Activated CD8-positive, alpha-beta memory T cell treated with anti-CD3 and anti-CD28 coated beads, Interleukin-2, amount 50 U/mL, for 1 hour (primary cell): Measurements from ENCODE around the gene TUBG2.

Source experiments
- DNase-seq: peaks from one replicate; pipeline ENCODE4 v3.0.0-alpha.2; 2020; ENCODE audit errors: extremely low read depth

TUBG2 gene

DNA sequence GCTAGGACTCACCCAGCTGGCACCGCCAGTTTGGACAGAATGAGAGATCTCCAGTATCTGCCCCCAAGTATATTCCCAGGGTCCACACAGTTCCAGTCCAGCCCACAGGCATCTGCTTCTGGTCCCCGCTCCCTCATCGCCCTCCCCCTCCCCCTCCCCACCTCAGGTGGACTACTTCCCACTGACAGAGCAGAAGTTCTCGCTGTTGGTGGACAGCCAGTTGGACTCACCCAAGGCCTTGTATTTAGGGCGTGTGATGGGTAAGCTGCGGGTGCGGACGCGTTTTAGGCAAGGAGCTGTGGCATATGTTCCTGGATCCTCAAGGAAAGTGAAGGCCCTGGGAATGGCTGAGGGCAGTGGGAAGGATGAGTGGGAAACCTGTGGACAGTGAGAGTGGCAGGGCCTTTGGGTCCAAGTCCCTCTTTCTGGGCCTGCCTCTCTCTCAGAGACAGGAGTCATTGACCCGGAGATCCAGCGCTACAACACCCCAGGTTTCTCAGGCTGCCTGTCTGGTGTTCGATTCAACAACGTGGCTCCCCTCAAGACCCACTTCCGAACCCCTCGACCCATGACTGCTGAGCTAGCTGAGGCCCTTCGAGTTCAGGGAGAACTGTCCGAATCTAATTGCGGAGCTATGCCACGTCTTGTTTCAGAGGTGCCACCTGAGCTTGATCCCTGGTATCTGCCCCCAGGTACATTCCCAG, 38.2 kb downstream of the TUBG2 start:
- DNase-seq, result no peak

DNA sequence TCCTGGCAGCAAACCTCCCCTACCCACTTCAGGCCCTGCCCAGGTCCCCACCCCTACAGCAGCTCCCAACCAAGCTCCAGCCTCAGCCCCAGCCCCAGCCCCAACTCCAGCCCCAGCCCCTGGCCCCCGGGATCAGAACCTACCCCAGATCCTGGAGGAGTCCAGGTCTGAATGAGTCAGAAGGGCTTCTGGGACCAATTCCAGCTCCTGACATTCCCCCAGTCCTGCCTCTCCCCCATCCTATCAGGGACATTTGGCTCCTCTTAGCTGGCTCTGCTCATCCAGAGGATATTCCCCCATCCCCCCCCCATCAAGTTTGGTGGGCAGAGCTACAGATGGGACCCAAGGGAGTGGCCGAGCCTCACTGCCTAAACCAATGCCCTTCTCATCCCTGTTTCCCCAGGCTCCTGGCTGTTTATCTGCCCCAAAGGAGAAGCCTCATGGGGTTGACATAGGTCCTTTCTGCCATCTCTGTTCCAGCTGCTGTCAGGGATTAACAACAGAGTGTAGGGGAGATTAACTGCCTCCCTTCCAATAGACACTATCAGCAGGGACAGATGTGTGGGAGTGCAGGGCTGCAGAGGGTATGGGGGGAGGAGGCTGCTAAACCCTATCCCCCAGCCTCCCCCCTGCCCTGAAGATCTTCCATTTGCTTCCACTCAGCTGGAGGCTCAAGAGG, 39.8 kb downstream of the TUBG2 start:
- DNase-seq, result no peak

DNA sequence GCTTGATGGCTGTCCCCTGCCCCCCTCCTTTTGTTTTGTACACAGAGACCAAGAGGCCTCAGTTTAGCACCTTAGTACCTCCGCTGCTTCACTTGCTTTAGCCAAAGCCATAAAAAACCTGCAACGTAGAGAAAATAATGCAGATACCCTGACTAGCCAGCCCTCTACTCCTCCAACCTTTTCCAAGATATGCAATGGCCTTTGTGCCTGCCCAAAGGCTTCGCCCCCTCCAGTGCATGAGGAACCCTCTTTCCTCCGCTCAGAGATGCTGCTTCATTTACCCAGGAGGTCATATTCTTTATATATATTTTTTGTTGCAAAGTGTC, 40.3 kb downstream of the TUBG2 start:
- no peak for DNase-seq

GRCh38 chr17:42700586-42701289, 41.7 kb downstream of the TUBG2 start:
- DNase-seq, result no peak

DNA sequence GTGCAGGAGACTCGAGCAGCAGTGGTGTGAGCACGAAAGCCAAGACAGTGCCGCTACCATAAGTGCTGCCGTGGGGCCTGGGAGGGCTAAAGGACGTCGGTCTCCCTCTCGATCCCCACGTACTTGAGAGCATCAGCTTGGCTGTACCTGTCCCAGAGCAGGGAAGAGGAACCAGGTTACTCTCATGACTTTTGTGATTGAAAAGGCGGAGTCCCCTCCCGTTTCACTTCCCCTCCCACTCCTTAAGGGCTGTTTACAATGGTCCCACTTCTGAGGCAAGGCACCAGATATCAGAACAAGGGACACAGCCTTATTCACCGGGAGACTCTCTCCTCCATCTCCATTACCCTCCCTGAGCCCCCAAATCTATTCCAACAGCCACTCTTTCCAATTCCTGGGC, 43.4 kb downstream of the TUBG2 start:
- DNase-seq, result no peak

DNA sequence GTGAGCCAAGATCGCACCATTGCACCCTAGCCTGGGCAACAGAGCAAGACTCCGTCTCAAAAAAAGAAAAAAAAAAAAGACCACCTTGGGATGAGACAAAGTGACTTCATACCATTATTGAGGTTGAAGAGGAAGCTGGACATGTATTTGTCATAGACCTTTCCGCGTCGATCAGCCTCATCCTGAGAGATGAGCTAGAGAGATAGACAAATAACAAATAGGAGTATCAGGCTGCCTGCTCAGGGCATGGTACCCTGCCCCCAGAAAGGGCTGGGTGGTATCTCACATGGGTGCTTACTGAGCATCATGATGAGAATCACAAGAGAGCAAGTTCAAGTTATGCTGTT, 45.4 kb downstream of the TUBG2 start:
- no peak for DNase-seq

DNA sequence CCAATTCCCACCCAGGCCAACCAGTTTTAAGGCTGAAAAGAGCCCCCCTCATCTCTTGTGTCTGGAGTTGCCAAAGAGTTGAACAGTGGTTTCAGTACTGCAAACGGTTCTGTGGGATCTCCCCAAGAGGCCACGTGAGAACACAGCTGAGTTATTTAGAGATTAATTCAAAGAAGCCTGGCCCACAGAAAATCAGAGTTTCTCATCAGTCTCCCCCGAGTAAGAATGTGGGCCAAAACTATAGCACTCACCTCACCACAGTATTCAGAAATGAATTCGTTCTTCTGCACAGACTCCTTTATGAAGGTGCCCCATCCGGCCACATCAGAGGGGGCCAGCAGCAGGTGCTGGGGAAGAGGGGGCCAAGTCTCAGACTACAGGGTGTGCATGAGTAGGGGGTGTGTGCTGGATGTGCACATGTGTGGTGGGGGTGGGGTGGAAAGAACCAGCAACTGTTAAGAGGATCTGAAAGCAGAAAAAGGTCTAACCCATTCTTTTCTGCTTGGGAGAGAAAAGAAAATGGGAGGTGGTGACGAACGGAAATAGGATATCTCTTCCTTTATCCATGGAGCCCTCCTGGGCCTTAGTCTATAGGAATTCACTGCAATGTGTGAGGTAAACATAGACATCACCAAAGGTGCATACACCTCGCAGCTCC, 45.9 kb downstream of the TUBG2 start:
- DNase-seq, result no peak

DNA sequence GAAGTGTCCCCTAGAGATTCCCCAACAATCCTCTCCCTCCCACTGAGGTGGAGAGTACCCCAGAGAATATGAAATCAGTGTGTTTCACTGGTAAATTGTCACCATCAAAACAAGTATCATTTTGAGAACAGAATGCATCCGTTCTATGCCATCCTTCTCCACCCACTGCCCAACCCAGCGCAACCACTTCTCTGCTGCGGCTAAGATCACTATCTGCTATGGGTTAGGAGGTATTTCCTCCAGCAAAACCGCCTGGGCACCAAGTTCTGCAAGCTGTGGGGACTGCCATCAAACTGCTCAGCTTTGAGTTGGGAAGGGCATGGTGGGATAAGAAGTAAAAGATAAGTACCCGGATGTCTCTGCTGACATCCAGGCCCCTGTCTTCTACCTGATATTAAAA, 47.6 kb downstream of the TUBG2 start:
- no peak for DNase-seq

DNA sequence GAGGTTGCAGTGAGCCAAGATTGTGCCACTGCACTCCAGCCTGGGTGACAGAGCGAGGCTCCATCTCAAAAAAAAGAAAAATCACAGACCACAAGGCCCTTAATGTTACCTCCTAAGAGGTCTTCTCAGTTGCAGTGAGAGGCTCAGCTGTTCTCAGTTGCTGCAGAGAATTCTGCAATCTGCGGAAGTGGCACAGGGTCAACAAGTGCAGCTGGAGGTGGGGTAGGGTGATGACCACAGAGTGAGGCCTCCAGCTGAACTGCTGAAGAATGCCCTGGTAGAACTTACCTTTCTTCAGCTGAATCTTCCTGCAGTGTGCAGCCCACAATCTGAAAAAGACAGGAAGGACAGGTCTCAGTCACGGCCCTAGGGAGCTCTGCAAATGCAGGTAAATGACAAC, 49.5 kb downstream of the TUBG2 start:
- DNase-seq, result no peak

DNA sequence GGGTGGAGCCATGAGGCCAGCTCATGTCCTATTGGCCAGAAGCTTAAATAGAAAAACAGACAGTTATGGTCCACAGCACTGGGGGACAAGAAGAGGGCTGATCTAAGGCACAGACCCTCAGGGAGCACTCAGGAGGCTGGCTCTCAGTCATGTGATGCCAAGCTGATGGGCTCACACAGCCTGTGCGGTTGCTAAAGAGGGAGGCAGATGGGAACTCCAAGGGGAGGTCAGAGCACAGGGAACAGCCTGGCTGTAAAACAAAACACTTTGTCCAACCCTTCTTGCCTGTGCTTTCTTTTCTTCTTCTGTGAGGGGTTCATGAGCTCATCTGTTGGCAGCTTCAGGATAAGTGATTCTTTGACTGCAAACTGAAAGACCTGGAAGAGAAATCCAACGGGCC, 50.5 kb downstream of the TUBG2 start:
- no peak for DNase-seq
